ENCODE data around the gene CD320. TPM values are rescaled to one million over a fixed set of nuclear protein-coding genes. Genes with fewer than 3 reads are reported as not detected.
"Not testable (repeated sequence)": the region's sequence is repeated elsewhere in the genome, so short reads cannot be mapped to it uniquely, and the experiment has no call there.

CD320 gene
- total RNA-seq (2014; rRNA removed; shearing (Covaris generic); ENCODE audit: low replicate concordance), result 99.8 and 129 TPM in 2 replicates

DNA sequence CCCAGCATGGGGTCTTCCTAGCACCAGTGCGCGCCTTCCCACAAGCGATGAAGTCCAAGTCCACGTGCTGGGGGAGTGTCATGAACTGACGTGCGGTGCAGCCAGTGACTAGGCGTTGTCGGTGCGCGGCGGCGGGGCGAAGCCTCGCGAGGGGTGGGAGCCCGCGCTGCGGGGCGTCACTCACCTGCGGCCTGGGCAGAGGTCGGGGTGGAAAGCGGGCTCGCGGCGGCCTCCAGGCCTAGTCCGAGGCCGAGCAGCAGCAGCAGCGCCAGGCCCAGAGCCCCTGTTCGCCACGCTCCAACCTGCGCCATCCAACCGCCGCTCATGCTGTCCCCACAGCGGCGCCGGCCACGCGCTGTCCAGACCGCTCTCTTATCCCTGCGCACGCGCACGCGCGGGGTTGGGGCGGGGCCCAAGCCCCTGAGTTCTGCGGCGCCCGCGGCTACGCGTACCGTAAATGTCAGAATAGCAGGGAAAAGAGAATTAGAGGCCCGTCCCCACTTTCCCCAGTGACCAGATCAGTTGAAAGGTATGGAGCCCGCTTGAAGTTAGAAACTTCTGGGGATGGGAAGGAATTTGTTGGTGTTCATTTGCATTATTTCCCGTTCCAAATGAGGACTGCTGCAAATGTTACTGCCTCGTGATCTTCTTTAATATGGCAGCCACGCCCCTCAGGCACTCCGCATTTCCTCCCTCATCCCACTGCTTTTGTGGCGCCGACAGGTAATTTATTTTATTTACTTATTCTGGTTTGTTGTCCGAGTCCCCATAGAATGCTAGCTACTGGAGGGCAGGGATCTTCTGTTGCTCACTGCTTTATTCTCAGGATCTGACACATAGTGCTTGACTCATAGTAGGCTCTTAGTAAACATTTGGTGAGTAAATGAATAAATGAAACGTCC, at the start of gene CD320:
TSS of gene CD320 (minus strand) at position 394 of the 902 bp plus-strand sequence. CDS start at position 326, 68 bp downstream.
- Histone ChIP-seq H3K4me3 (peak within 1 kb of the TSS; percentile 58), H3K36me3 (peaks cover 82% of the 10 kb centered on the region), H3K27me3 (no peaks in the 10 kb centered on the region), H3K9me3 (no peaks in the 10 kb centered on the region)
- DNase-seq, result peak; percentile 86

DNA sequence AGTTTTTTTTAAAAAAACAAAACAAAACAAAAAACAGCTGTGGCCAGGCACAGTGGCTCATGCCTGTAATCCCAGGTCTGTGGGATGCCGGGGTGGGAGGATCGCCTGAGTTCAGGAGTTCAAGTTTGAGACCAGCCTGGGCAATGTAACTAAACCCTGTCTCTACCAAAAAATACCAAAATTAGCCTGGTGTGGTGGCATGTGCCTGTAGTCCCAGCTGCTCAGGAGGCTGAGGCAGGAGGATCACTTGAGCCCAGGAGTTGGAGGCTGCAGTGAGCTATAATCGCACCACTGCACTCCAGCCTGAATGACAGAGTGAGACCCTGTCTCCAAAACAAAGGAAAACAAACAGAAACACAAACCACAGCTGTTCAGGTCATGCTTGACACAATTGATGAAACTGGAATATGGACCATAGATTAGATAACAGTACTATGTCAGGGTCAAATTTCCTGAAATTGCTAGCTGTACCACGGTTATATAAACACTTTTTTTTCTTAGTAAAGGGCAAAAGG, 48.9 kb upstream of the CD320 start:
- Histone ChIP-seq H3K4me3 (no peak overlapping the region), H3K36me3 (no peaks in the 10 kb centered on the region), H3K27me3 (0 out of 2 replicates have a peak, but pooled peaks cover 3% of the 10 kb centered on the region), H3K9me3 (peaks cover 5% of the 10 kb centered on the region)
- peak; percentile 71 for DNase-seq

- no peaks in the 10 kb centered on the region for H3K36me3 ChIP-seq
Observed at GRCh38 chr19:8355631-8356402, 47.7 kb upstream of the CD320 start.

GRCh38 chr19:8352845-8353244, 44.7 kb upstream of the CD320 start:
- H3K27me3 ChIP-seq, H3K4me3 ChIP-seq, H3K9me3 ChIP-seq, DNase-seq, H3K36me3 ChIP-seq: not testable (repeated sequence)

More at GRCh38 chr19:8355631-8356402, 47.7 kb upstream of the CD320 start:
- Histone ChIP-seq H3K27me3 (0 out of 2 replicates have a peak, but pooled peaks cover 8% of the 10 kb centered on the region), H3K4me3 (no peak overlapping the region), H3K9me3 (peaks cover 5% of the 10 kb centered on the region)
- peak; percentile 100 for DNase-seq

- no peaks in the 10 kb centered on the region for H3K36me3 ChIP-seq
- H3K27me3 ChIP-seq, result 0 out of 2 replicates have a peak, but pooled peaks cover 8% of the 10 kb centered on the region
Observed at GRCh38 chr19:8352134-8352827, 44.1 kb upstream of the CD320 start.

DNA sequence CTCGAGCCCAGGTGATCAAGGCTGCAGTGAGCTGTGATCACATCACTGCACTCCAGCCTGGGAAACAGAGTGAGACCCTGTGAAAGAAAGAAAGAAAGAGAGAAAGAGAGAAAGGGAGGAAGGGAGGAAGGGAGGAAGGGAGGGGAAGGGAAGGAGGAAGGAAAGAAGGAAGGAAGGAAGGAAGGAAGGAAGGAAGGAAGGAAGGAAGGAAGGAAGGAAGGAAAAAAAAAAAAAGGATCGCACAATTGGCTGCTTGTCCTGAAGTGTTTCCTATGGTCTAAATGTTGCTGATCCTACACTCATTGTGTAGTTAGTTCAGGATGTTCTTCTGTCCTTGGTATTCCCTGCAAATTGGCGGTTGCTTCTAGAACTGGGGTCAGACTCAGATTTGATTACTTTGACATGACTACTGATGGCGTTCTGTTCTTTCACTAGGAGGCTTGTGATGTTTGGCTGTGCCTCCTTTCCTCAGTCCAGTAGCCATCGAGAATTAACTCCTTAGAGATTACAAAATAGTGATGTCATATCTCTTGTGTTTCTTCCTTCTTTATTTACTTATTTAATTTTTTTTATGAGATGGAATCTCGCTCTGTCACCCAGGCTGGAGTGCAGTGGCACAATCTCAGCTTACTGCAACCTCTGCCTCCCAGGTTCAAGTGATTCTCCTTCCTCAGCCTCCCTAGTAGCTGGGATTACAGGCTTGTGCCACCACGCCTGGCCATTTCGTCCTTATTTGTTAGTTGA, 41.6 kb upstream of the CD320 start:
- DNase-seq, H3K36me3 ChIP-seq, H3K9me3 ChIP-seq, H3K4me3 ChIP-seq, H3K27me3 ChIP-seq: not testable (repeated sequence)

More at GRCh38 chr19:8352134-8352827, 44.1 kb upstream of the CD320 start:
- Histone ChIP-seq H3K4me3 (no peak overlapping the region), H3K9me3 (peaks cover 5% of the 10 kb centered on the region)
- no peak for DNase-seq

DNA sequence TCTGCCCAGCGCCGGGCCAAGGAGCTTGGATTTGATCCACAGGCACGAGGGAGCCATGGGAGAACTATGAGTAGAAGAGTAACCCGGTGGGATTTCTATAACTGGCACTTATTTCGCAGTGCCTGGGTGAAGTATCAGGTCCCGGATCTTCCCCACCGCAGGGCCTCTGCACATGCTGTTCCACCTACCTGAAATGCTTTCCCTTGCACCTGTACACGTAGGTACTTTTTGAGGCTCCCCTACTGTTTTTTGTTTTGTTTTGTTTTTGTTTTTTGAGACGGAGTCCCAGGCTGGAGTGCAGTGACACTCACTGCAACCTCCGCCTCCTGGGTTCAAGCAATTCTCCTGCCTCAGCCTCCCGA, 35.3 kb upstream of the CD320 start:
- DNase-seq, result no peak

GRCh38 chr19:8342684-8343482, 34.7 kb upstream of the CD320 start, which contains the start of gene KANK3:
TSS of gene KANK3 (minus strand) at chr19:8343262. CDS start at chr19:8337828, 5,434 bp downstream.
- Histone ChIP-seq H3K9me3 (no peaks in the 10 kb centered on the region), H3K27me3 (peaks cover 28% of the 10 kb centered on the region), H3K4me3 (peak within 1 kb of the TSS; percentile 46), H3K36me3 (no peaks in the 10 kb centered on the region)
- DNase-seq, result peak; percentile 100

More for the DNA sequence above, 35.3 kb upstream of the CD320 start:
- Histone ChIP-seq H3K36me3 (no peaks in the 10 kb centered on the region), H3K9me3 (no peaks in the 10 kb centered on the region), H3K4me3 (peak overlapping the region; percentile 46), H3K27me3 (peaks cover 26% of the 10 kb centered on the region)

- no peaks in the 10 kb centered on the region for H3K36me3 ChIP-seq
- no peak overlapping the region for H3K4me3 ChIP-seq
- H3K27me3 ChIP-seq, result peaks cover 28% of the 10 kb centered on the region
- no peak for DNase-seq
- no peaks in the 10 kb centered on the region for H3K9me3 ChIP-seq
Observed at GRCh38 chr19:8342316-8342683, 34.1 kb upstream of the CD320 start.

DNA sequence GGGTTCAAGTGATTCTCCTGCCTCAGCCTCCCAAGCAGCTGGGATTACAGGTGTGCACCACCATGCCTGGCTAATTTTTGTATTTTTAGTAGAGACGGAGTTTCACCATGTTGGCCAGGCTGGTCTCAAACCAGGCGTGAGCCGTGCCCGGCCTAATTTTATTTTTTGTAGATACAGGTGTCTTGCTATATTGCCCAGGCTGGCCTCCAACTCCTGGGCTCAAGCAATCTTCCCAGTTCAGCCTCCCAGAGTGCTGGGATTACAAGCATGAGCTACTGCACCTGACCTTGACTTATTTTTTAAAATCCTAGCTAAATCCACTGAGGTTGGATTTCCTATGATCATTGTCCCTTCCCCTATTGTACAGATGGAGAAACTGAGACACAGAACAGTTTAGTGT, 33.3 kb upstream of the CD320 start:
- H3K9me3 ChIP-seq, H3K4me3 ChIP-seq, H3K36me3 ChIP-seq, DNase-seq: not testable (repeated sequence)
- peaks cover 28% of the 10 kb centered on the region for H3K27me3 ChIP-seq

DNA sequence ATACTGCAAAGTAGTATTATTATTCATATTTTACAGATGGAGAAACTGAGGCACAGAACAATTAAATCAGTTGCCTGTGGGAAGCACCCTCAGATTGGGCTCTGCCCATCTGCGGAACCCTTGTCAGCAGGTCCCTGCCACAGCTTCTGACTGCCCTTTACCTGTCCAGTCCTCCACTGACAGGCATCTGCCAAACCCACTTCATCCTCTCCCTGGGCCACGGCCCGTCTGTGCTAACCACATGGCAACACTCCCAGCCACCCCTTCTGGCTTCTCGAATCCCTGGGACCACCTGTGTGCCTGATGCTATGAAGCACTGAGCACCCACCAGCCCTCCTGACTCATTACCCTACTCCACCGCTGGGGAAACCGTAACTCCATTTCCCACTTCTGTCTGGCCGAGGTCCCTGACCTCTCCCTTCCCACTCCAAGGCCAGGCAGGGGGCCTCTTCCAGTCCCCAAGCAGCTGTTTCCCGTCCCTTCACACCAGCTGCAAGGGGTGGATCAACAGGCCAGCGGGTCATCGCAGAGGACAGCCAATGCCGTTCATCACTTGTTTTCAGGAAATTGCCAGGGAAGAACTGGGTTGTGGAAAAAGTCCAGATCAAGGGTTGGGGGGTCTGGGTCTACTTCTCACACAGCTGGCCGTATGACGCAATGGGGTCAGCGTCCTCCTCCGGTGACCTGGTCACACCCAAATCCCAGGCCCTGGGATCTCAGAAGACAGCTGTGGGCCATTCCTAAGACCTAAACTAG, 32.4 kb upstream of the CD320 start:
- Histone ChIP-seq H3K4me3 (no peak overlapping the region), H3K9me3 (no peaks in the 10 kb centered on the region), H3K27me3 (peaks cover 34% of the 10 kb centered on the region), H3K36me3 (no peaks in the 10 kb centered on the region)
- DNase-seq, result no peak

DNA sequence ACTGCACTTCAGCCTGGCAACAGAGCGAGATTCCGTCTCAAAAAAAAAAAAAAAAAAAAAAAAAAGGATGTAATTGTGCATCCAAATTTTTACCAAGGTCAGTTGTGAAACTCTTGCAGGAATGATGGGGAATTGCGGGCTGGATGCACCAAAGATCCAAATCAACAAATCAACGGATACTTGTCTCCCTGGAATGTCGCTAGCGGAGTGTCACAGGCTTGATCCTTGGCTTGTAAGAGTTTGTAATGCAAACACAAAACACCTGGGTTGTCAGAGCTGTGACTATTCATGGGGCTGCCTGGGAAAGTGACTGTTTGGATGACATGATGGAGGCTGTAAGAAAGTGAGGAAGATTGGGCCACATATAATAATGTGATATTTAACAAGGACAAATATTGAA, 30.7 kb upstream of the CD320 start:
- no peaks in the 10 kb centered on the region for H3K36me3 ChIP-seq
- peaks cover 40% of the 10 kb centered on the region for H3K27me3 ChIP-seq

DNA sequence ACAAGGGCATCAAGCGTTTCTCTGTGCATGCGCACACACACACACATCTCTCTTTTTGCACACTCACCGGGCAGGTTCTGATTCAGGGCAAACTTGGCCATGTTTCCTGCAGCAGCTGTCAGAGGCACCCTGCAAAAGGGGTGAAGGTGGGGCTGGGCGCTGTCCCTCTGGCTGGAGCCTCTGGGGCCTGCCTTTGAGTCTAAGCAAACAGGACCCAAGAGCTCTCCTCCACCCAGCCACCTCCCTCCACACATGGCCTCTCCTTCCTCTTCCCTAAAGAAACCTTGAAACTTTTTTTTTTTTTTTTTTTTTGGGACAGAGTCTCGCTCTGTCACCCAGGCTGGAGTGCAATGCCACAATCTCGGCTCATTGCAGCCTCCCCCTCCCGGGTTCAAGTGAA, 29.6 kb upstream of the CD320 start:
- no peaks in the 10 kb centered on the region for H3K36me3 ChIP-seq
- DNase-seq, result no peak
- H3K4me3 ChIP-seq, result no peak overlapping the region
- H3K9me3 ChIP-seq, result no peaks in the 10 kb centered on the region
- peaks cover 46% of the 10 kb centered on the region for H3K27me3 ChIP-seq

More for the DNA sequence above, 30.7 kb upstream of the CD320 start:
- H3K9me3 ChIP-seq, result no peaks in the 10 kb centered on the region
- no peak overlapping the region for H3K4me3 ChIP-seq
- DNase-seq, result no peak

DNA sequence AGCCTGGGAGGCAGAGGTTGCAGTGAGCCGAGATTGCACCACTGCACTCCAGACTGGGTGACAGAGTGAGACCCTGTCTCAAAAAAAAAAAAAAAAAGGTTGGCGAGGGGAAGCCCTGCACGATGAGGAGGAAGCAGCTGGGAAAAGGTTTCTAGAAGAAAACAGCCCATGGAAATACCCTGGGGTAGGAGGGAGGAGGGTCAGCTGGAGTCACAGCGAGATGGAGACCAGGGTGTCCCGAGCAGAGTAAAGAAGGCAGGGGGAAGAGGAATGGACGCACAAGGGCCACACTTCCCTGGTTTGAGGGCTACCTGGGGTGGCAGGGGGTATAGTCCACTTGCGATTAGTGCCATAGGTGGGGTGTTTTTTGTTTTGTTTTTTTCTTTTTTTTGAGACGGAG, 28.5 kb upstream of the CD320 start:
- H3K9me3 ChIP-seq, result no peaks in the 10 kb centered on the region
- peaks cover 45% of the 10 kb centered on the region for H3K27me3 ChIP-seq
- H3K4me3 ChIP-seq, result no peak overlapping the region
- no peaks in the 10 kb centered on the region for H3K36me3 ChIP-seq
- DNase-seq, result no peak
